Measurements from ENCODE around the gene CDC27.
"Not testable (repeated sequence)": the region's sequence is repeated elsewhere in the genome, so short reads cannot be mapped to it uniquely, and the experiment has no call there.

Gene CDC27

DNA sequence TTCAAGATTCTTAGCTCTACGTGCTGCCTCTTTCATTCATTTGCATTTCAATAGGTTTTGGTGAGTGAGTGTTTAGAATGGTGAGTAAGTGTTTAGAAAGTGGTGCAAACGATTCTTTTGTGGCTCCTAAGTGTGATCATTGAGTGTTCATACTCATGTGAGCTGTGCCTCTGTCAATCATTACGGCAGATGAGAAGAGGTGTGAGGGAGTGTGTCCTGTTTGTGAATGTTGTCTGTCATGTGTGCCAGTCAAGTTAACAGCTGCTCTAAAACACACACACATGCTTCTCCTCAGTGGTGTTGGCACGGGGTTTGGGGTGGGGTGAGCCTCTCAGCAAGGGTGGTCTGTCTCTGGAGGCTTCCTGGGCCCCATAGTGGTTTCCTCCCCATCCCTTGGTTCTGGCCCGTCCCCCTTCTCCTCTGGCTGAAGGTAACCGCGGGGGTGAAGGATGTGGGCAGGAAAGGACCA is 31.5 kb upstream of the CDC27 start:
- DNase-seq (ENCODE audit: low read depth in 3 of 3) = no peak

DNA sequence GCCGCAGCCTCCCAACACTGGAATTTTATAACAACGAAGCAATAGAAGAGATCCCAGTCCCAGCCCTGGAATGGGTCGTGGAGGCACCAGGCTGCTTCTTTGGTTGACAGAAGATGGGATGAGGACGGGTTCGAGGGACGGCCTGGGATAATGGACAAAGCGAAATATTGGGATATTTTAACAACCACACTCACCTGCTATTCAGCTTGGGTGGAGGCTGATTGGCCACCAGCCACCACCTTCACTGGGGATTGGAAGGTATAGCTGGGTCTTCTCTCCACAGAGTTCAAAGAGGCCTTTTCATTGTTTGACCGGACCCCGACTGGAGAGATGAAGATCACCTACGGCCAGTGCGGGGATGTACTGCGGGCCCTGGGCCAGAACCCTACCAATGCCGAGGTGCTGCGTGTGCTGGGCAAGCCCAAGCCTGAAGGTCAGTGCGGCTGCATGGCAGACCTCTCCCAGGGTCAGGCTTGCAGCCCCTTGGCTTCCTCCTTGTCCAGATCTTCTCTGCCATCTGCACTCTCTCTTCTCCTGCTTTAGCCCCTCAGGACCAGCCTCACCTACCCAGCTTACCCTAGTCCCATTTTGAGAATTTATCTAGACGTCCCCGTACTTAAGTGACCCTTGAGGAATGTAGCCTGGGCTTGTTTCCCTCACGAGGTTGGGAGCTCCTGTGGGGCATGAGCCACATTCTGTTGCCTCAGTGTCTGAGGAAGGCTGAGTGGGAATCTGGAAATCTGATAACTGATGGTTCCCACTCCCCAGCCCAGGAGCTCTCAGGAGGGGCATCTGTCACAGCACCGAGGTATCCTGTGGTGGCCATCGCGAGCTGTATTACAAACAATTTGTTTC is 30.8 kb upstream of the CDC27 start:
- no peak for DNase-seq (ENCODE audit: low read depth in 3 of 3)

DNA sequence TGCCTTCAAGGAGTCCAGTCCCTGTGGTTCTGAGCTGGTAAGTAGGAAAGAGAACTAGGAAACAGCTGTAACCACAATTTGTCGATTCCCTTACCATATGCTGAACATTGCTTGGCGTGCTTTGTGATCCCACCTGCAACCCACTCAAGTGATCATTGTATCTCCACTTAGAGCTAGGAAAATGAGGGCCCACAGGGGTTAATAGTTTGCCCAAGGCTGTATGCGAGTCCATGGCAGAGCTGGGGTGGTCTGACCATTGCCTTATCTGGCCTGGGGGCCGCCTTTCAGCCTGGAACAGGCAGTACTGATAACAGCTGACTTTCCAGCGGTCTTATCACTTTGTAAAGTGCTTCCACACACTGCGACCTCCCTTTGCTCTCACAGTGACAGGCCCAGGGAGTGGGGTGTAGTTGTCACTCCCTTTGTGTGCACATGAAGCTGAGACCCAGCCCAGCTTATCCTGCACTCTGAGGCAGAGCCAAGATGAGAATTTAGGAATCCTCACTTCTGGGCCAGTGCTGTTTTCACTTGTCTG is 29.9 kb upstream of the CDC27 start:
- DNase-seq (ENCODE audit: low read depth in 3 of 3) = no peak

DNA sequence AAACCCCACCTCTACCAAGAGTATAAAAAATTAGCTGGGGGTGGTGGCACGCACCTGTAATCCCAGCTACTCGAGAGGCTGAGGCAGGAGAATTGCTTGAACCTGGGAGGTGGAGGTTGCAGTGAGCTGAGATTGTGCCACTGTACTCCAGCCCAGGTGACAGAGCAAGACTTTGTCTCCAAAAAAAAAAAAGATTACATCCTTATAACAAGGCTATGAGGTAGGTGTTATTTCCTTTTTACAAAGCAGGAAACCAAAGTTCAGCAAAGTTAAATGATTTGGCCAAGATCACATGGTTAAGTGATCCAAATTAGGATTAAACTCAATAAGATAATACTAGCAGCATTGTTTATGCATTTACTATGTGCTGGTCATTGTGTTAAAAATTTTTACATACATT is 28.2 kb upstream of the CDC27 start:
- DNase-seq (ENCODE audit: low read depth in 3 of 3) = not testable (repeated sequence)

DNA sequence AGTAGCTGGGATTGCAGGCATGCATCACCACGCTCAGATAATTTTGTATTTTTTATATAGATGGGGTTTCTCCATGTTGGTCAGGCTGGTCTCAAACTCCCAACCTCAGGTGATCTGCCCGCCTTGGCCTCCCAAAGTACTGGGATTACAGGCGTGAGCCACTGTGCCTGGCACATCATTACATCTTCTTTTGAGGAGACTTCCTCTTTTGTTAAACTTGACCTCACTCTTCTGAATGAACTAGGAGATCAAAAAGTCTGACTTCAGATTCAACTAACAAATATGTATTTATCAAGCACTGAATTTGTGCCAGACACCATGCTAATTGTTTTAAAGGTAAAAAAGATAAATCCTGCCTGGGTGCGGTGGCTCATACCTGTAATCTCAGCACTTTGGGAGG is 27.7 kb upstream of the CDC27 start:
- DNase-seq (ENCODE audit: low read depth in 3 of 3) = not testable (repeated sequence)

DNA sequence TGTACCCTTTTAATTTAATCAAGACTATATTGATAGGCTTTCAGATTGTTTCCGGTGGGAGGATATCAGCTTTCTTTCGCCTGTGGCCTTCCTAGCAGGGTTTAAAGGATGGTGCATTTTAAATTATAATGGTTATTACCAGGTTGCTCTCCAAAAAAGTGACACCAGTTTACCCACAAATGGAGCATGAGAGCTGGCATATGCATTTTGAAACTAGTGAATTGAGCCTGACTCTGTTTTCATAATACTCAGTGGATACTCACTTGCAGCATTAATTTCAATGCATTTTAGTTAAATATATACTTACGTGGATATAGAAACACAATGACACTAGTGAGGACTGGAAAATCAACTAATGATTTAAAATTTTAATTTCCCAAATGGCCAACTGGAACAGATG is 25.8 kb upstream of the CDC27 start:
- DNase-seq (ENCODE audit: low read depth in 3 of 3) = no peak

DNA sequence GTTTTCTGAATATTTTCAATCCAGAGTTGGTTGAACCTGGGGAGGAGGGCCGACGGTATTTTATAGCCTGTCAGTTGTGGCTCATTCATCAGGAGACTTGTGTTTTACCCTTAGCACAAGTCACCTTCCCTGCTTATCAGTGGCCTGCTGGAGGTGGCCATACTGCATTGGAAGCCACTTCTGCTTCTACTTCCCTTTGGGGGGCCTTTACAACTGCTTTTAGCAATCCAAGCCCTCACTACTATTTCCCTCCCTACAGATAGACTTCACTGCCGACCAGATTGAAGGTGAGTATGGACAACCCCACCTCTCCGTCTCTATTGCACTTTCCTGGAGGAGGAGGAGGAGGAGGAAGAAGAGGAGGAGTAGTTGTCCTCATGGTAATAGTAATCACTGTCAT is 24.4 kb upstream of the CDC27 start:
- no peak for DNase-seq (ENCODE audit: low read depth in 3 of 3)

DNA sequence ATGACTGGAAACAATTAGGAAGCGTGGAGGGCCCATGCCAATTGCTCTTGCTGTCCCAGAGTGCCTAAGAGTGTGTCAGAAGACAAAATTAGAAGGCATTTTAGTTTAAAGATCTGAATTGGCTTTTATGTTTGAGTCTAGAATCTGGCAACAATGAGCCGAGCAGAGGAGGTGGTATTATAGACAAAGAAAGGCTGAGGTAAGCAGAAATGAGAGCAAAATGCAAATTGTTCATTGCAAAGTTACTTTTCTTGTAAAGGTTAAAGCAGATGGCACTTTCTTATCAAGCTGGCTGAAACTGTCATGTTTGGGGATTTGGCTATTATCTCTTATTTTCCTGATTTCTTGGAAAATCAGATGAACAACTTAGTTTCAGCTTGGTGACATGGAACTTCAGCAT is 23.4 kb upstream of the CDC27 start:
- DNase-seq (ENCODE audit: low read depth in 3 of 3) = no peak

DNA sequence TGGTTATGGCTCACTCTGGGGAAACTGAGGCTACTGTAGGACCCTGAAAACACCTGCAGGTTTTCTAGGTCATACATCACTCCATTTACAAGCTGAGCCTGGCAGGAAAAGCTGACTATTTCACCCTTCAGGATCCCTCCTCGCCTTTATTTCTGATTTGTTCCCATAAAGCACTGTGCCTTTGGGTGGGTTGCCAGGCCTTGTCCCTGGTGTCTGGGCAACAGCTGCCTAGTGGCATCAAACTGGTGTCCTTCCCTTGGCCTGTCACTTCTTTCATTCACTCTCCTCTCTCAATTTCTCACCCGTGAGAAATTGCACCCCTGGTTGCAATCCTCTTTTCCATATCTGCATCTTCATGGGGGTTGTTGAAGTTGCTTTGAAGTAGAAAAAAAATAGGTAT is 21.7 kb upstream of the CDC27 start:
- DNase-seq (ENCODE audit: low read depth in 3 of 3) = no peak

DNA sequence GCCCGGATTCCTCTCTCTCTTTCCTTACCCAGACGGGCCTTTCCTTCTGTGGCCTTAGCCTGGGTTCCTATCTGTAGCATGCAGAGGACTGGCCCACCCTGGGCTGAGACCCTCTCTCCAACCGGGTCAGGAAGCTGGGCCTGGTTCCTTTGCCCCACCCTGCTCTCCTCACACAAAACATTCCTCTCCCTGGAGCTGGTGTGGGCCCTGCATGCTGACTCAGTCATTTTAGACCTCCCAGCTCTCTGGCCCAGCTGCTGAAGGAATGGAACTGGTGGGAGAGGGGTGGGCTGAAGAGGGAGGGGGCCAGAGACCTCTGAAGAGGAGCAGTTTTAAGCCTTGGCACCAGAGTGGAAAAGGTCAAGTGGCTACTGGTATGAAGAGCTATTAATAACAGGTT is 21.0 kb upstream of the CDC27 start:
- DNase-seq (ENCODE audit: low read depth in 3 of 3) = no peak

DNA sequence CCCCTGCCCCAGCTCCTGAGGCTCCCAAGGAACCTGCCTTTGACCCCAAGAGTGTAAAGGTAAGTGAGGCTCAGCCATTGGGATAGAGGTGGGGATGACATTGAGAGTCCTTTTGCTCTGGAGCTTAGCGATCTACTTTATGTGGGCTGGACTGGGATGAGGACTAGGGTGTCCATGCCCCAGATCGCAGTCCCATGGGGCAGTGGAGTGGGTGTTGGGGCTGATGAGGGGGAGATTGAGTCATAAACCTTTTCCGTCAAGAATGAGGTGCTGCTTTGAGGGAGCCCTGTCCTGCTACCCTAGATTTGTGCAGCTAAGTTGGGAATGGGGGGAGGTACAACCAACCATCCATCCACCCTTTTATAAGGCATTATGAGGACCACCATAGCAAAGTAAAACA is 20.4 kb upstream of the CDC27 start:
- DNase-seq (ENCODE audit: low read depth in 3 of 3) = no peak

DNA sequence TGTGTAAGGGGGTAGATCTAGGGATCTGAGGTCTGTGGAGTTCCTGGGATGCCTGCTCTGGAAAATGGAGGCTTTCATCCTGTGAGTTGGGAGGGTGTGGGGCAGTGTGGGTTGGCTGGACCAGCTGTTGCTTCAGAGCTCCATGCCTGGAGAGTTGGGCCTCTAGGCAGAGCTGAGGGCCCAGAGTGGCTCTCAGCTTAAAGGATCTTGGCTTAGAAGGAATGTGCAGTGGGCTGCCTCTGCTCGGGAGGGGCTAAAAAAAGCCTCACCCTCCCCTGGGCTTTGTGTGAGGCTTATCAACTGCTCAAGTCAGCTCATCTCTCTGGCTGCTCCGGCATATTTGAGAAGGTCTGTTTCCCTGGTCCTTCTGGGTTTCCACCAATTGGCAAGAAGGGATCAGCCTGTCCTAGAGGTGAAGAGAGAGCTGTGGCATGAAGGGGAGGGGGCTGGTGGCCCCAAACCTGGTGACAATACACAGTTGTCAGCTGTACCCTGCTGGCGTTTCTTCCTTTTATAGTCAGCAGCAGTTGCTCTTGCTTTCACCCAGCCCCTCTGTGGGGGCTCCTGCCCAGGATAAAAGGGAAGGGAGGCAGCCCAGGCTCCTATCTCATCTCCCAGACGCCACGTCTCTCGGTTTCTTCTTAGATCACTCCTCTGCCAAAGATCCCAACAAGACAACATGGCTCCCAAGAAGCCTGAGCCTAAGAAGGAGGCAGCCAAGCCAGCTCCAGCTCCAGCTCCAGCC is 19.8 kb upstream of the CDC27 start, which contains the start of gene MYL4:
MYL4 (plus strand) TSS at position 605 of the 745 bp plus-strand sequence; CDS start at position 680, 75 bp downstream.
- DNase-seq (ENCODE audit: low read depth in 3 of 3) = no peak

DNA sequence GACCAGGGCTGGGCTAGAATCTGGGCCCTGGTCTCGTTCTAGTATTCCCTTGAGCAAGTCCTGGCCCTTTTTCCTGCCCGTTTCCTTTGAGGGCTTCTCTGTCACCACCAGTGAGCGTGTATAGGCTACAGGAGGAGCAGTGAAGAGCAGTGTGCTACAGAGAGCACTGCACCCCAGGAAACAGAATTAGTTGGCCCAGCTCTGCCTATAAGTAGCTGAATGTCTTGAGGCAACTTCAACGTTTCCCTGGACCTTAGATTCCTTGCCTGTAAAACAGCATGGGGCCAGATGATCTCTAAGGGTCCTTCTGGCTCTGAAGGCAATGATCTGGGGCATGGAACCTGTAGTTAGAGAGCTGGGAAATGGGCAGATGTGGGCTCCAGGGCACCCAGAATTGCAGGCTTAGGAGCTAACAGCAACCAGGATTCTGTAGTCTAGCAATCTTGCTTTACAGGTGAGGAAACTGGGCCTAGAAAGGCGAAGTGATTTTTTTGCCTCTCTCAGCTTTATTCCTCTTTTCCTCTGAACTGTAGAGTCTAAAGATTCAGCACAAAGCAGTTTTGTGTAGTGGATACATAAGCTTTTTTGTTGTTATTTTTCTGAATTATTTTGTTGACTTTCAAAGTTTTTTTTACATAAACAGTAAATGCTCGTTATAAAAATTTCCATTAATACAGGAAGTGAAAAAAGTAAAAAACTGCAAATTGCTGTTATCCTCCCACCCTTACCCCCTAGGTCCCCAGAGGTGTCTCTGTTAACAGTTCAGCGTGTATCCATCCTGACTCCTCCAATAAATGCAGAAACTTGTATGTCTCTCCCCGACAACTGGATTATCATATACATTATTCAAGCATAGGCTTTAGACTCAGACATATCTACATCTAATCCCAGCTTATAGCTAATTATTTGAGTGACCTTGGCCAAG is 18.3 kb upstream of the CDC27 start:
- DNase-seq (ENCODE audit: low read depth in 3 of 3) = no peak

DNA sequence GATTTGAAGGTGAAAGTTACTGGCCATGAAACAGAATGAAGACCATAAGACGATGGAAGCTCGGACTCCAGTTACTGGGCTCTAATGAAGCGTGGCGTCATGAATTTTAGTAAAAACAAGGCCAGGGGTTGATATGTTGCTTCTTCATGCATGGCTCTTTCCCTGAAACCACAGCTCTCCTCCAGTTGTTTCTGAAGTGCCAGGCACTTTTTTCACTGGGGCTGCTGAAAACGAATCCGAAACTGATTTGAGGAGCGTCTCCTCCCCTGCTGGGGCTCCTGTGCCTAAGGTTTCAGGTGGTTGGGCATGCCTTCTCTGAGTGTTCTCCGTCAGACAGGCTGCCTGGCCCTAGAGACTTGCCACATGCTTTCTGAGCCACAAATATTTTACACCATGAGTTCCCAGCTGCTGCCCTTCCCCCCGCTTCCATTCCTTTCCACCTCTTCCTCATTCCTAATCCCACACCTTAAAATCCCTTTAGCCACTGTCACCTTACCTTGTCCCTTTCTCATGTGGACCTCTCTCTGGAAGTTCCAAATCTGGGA is 16.4 kb upstream of the CDC27 start:
- DNase-seq (ENCODE audit: low read depth in 3 of 3) = peak; percentile 30 to 50 (median 49)

DNA sequence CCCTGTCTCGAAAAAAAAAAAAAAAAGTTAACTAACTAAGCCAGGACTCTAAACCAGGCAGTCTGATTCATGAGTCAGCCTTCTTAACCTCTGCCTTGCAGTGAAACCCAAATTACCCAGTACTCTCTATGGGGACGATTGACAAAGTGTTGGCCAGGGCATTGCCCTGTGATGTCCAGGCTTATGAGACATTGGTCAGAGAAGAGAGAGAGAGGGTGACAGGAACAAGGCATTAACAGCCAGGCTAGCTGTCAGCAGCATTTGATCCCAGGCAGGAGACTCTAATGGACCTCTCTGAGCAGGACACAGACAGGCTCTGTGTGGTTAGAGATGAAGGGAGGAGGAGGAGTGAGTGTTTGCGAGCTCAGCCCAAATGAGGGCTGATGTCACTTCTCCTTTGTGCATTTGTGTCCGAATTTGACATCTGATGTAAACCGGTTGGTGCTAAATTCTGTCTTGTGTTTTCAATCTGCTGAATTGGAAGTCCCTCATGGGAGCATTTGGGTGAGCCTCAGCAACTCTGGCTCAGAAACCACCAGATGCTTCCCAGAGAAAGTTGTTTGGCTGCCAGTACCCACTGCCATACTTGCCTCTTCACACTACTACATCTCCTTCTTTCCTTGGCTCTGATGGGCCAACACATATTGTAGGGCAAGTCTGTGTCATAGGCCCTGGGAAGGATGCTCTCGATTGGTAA is 15.8 kb upstream of the CDC27 start:
- no peak for DNase-seq (ENCODE audit: low read depth in 3 of 3)

DNA sequence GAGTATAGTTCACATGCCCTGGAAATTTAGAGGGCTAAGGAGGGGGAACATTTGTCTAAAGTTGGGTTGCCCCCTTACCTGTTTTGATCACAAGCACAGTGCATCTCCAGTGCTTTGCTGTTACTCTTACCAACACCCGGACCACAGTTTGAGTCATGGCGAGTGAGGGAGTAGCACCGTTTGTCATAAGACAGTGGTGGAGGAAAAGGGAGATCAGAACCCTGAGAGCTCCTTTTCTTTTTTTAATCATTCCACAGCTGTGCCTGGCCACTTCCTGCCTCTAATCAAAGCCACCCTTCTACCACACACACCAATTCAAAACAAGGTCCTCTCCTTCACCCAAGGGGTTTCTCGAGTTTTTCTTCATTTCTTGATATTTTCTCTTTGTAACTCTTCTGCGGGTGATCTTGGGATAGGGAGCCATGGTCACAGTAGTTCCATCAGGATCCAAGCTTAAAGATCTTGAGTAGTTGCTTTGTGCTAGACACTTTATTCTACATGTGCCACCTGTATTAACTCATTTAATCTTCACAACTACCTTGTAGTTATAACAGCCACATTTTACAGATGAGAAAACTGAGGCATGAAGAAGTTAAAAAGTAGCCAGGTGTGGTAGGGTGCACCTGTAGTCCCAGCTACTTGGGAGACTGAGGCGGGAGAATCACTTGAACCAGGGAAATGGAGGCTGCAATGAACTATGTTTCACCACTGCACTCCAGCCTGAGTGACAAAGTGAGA is 15.1 kb upstream of the CDC27 start:
- DNase-seq (ENCODE audit: low read depth in 3 of 3) = peak in 1 of 3 experiments; percentile 48

DNA sequence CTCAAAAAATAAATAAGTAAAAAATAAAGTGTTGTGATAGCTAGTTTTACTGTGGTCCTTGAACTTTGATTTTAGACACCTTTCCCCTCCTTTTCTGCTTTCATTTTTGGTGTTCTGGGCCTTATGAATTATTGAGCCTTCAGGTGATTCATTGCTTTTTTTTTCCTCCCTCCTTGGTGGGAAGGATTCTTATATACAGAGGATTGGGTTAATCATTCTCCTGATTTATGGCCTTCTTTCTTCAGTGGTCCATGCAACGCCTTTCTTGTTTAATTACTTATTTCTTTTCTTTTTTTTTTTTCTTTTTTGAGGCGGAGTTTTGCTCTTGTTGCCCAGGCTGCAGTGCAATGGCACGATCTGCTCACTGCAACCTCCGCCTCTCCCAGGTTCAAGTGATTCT is 12.1 kb upstream of the CDC27 start:
- no peak for DNase-seq (ENCODE audit: low read depth in 3 of 3)

DNA sequence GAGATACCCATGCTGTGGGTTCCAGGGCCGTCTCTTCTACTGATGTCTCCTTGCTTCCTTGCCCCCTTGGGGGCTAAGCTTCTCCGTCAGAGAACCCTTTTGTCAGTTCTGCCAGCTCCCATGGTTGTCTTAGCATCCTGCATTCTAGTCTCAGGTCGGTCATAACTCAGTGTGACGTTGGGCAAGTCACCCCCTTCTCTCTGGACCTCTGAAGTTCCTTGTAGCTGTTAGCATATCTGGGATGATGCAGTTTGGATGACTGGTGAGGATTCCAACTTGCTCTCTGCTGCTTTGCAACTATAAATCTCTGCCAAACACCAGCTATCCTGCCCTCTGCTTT is 11.2 kb upstream of the CDC27 start:
- DNase-seq (ENCODE audit: low read depth in 3 of 3) = no peak

DNA sequence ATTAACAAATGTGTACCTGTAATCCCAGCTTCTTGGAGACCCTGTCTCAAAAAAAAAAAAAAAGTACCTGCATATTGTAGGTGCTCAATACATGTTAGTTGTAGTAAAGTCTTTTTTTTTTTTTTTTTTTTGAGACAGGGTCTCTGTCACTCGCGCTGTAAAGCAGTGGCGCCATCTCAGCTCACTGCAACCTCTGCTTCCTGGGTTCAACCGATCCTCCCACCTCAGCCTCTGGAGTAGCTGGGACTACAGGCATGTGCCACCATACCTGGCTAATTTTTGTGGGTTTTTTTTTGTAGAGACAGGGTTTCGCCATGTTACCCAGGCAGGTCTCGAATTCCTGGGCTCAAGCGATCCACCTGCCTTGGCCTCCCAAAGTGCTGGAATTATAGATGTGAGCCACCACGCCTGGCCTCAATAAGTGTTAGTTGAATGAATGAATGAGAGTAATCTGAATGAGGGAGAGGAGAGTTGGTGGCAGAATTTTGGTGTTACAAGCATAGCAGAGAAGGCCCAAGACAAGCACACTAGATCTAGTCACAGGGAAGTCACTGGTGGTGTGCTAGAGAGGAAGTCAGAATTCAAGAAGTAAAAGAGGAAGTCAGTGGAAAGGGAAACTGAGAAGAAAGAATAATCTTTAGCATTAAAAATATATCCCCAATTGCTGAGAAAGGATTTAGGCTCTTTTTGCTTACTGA is 10.7 kb upstream of the CDC27 start:
- DNase-seq (ENCODE audit: low read depth in 3 of 3) = no peak
